SK-N-SH treated with all-trans-retinoic acid at 6 μM for 48 hours (cell line): Measurements from ENCODE around the gene BMF.

Experiments
- ARNTL ChIP-seq: fragments of 450-650 bp; formaldehyde crosslinking; IDR thresholded peaks from 2 replicates; pipeline ENCODE4 v1.5.0; 2020; ENCODE audit warnings: low read depth, mild to moderate bottlenecking, moderate library complexity, borderline replicate concordance
- BACH2 ChIP-seq: fragments of 250-450 bp; sonication (Bioruptor Pico); IDR thresholded peaks from 2 replicates; pipeline ENCODE4 v1.9.0; 2021; ENCODE audit warnings: mild to moderate bottlenecking, borderline replicate concordance
- CREB5 ChIP-seq: fragments of 250-450 bp; sonication (Bioruptor Pico); IDR thresholded peaks from 2 replicates; pipeline ENCODE4 v1.5.1; 2020; ENCODE audit warnings: low read depth, mild to moderate bottlenecking, moderate library complexity
- CSDC2 ChIP-seq: fragments of 250-450 bp; sonication (Bioruptor Pico); IDR thresholded peaks from 2 replicates; pipeline ENCODE4 v1.5.0; 2020; ENCODE audit warnings: mild to moderate bottlenecking, moderate library complexity
- OSR1 ChIP-seq: fragments of 250-450 bp; sonication (Bioruptor Pico); IDR thresholded peaks from 2 replicates; pipeline ENCODE4 v1.8.0; 2022; ENCODE audit warnings: moderate library complexity, mild to moderate bottlenecking, inconsistent platforms
- PATZ1 ChIP-seq: fragments of 250-450 bp; sonication (Bioruptor Pico); IDR thresholded peaks from 2 replicates; pipeline ENCODE4 v1.8.0; 2020; ENCODE audit warnings: mild to moderate bottlenecking, moderate library complexity, borderline replicate concordance
- POU6F1 ChIP-seq: fragments of 250-450 bp; sonication (Bioruptor Pico); IDR thresholded peaks from 2 replicates; pipeline ENCODE4 v1.8.0; 2021; ENCODE audit warnings: low read depth, mild to moderate bottlenecking, moderate library complexity, borderline replicate concordance
- PPARA ChIP-seq: fragments of 250-450 bp; sonication (Bioruptor Pico); IDR thresholded peaks from 2 replicates; pipeline ENCODE4 v1.5.0; 2020; ENCODE audit warnings: mild to moderate bottlenecking, borderline replicate concordance
- TCF4 ChIP-seq: fragments of 250-450 bp; sonication (Bioruptor Pico); IDR thresholded peaks from 2 replicates; pipeline ENCODE4 v1.8.0; 2021; ENCODE audit warnings: mild to moderate bottlenecking, moderate library complexity, borderline replicate concordance
- ZNF565 ChIP-seq: fragments of 450-650 bp; formaldehyde crosslinking; conservative IDR thresholded peaks from 2 replicates; pipeline ENCODE4 v1.5.0; 2020; ENCODE audit warnings: low read depth, mild to moderate bottlenecking, moderate library complexity
- ZNF70 ChIP-seq: fragments of 450-650 bp; formaldehyde crosslinking; IDR thresholded peaks from 2 replicates; pipeline ENCODE4 v1.5.0; 2020; ENCODE audit warnings: mild to moderate bottlenecking, moderate library complexity
- ZNF8 ChIP-seq: fragments of 450-650 bp; formaldehyde crosslinking; IDR thresholded peaks from 2 replicates; pipeline ENCODE4 v1.5.0; 2020; ENCODE audit warnings: mild to moderate bottlenecking, moderate library complexity

GRCh38 chr15:40125950-40126349 is 17.3 kb upstream of the BMF start:
- TF ChIP-seq POU6F1 (no peak), ZNF565 (CRISPR knock-in tag) (no peak), PATZ1 (CRISPR knock-in tag) (no peak), TCF4 (CRISPR knock-in tag) (no peak), ZNF70 (CRISPR knock-in tag) (no peak), OSR1 (CRISPR knock-in tag) (no peak), BACH2 (no peak), ZNF8 (CRISPR knock-in tag) (no peak), ARNTL (CRISPR knock-in tag) (no peak), CSDC2 (CRISPR knock-in tag) (no peak), CREB5 (CRISPR knock-in tag) (no peak), PPARA (CRISPR knock-in tag) (no peak)
